Stimulated activated naive CD8-positive, alpha-beta T cell treated with anti-CD3 and anti-CD28 coated beads, Interleukin-15, amount 100 ng/mL, for 72 hours (primary cell): ENCODE measurements around the gene ARMH2.
A peak's percentile ranks its signal among the peaks of the same experiment; 100 is the strongest.

Experiments used
- ATAC-seq: fragments of 150-1000 bp; cut with Tn5 transposase; 2 replicates; pipeline ENCODE4 v1.10.0; 2021; ENCODE audit warnings: mild to moderate bottlenecking, moderate library complexity
- DNase-seq, 2 donors: peaks; one replicate each; pipeline ENCODE4 v3.0.0; 2021 to 2022
- H3K27ac Mint-ChIP-seq, 2 donors: one replicate each; pipeline ENCODE4 v1.8.0; 2022; ENCODE audit warnings: mild to moderate bottlenecking in 2 of 2, mixed read lengths in 2 of 2, moderate library complexity in 2 of 2
- H3K27me3 Mint-ChIP-seq: one replicate; pipeline ENCODE4 v1.8.0; 2022; ENCODE audit warnings: mixed read lengths
- H3K4me1 Mint-ChIP-seq: one replicate; pipeline ENCODE4 v1.8.0; 2022; ENCODE audit warnings: mild to moderate bottlenecking, mixed read lengths
- H3K4me3 Mint-ChIP-seq, 2 donors: one replicate each; pipeline ENCODE4 v1.8.0; 2022; ENCODE audit warnings: mild to moderate bottlenecking in 2 of 2, mixed read lengths in 2 of 2, moderate library complexity in 1 of 2
- H3K9me3 Mint-ChIP-seq, 2 donors: one replicate each; pipeline ENCODE4 v1.8.0; 2022; ENCODE audit warnings: mixed read lengths in 2 of 2

The ARMH2 gene

DNA sequence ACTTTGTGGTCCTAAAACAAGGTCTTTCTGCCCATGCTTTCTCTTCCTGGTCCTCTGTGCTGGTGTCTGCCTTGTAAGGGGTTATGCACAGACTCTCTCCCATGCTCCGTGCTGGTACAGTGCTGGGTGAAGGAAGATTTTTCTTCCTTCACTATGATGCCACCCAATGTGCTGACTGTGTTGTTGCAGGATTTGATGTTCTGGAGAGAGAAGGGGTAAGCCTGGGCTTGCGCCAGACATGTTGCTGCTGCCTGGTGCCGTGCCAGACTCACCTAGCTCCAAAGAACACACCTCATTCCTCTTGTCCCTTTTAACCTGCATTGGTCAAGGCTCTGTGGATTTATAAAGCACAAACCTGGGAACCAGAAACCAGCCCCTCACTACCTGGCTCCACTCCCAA is 28.4 kb upstream of the ARMH2 start:
- H3K4me3 Mint-ChIP-seq = no peak overlapping the region
- H3K27ac Mint-ChIP-seq = peak overlapping the region; percentile 49 to 69
- H3K9me3 Mint-ChIP-seq = no peaks in the 10 kb centered on the region
- peaks cover 9% of the 10 kb centered on the region for H3K4me1 Mint-ChIP-seq
- DNase-seq = no peak
- no peak for ATAC-seq
- H3K27me3 Mint-ChIP-seq = no peaks in the 10 kb centered on the region

- Mint-ChIP-seq H3K4me3 (no peak overlapping the region), H3K9me3 (no peaks in the 10 kb centered on the region), H3K27ac (peak overlapping the region in 1 of 2 donors; percentile 54), H3K4me1 (peaks cover 14% of the 10 kb centered on the region), H3K27me3 (no peaks in the 10 kb centered on the region)
- ATAC-seq = no peak
- no peak for DNase-seq
These were observed 26.5 kb upstream of the ARMH2 start for GRCh38 chr6:24825130-24825630.

- Mint-ChIP-seq H3K27ac (no peak overlapping the region), H3K4me1 (peaks cover 14% of the 10 kb centered on the region), H3K4me3 (no peak overlapping the region), H3K27me3 (no peaks in the 10 kb centered on the region), H3K9me3 (no peaks in the 10 kb centered on the region)
- no peak for DNase-seq
- ATAC-seq = no peak
These were observed 25.6 kb upstream of the ARMH2 start for GRCh38 chr6:24824142-24824938.

GRCh38 chr6:24823185-24823584 is 24.5 kb upstream of the ARMH2 start:
- Mint-ChIP-seq H3K9me3 (no peaks in the 10 kb centered on the region), H3K27me3 (no peaks in the 10 kb centered on the region), H3K4me3 (no peak overlapping the region), H3K27ac (peak overlapping the region in 1 of 2 donors; percentile 33), H3K4me1 (peaks cover 14% of the 10 kb centered on the region)
- DNase-seq (no peak), ATAC-seq (no peak)

DNA sequence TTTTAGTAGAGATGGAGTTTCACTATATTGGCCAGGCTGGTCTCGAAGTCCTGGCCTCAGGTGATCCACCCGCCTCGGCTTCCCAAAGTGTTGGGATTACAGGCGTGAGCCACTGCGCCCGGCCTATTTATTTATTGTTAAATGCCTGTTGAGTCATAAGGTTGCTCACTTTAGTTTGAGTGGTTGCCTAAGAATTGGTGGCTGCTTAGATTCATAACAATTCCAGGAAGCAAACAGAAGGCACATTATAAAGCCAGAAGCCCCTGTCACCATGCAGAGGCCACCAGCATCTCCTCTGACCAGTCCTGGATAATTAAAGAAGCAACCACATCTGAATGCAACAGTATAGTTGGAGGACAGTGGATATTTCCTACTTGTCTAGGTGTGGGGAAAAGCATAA is 24.0 kb upstream of the ARMH2 start:
- H3K4me1 Mint-ChIP-seq = peaks cover 14% of the 10 kb centered on the region
- ATAC-seq (no peak), DNase-seq (no peak)
- no peak overlapping the region for H3K4me3 Mint-ChIP-seq
- no peaks in the 10 kb centered on the region for H3K9me3 Mint-ChIP-seq
- H3K27ac Mint-ChIP-seq = no peak overlapping the region
- H3K27me3 Mint-ChIP-seq = no peaks in the 10 kb centered on the region

DNA sequence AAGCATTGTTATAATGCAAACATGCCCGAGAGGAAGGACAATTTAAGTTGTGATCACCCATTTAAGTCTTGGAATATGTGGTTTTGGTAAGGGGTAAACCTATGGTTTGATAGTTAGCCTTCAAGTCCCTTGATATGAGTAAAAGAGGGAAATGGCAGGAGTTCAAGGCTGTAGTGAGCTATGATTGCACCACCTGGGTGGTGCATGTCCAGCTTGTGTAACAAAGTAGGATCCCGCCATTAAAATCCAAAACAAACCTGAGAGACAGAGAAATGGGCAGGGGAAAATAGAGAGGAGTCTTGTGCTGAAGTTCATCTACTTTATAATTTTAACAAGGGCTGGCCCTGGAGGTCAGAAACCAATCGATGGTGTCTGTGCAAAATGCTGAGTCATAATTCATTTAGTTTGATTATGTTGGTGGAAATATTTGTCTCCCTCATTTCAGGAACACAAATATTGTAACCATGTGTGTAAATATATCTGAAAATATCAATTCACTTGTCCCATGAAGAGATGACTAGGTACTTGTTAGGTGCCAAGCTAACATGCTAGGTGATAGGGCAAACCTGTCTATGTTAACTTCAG is 23.2 kb upstream of the ARMH2 start:
- ATAC-seq = no peak
- no peak overlapping the region for H3K4me3 Mint-ChIP-seq
- no peak for DNase-seq
- H3K27me3 Mint-ChIP-seq = no peaks in the 10 kb centered on the region
- H3K9me3 Mint-ChIP-seq = no peaks in the 10 kb centered on the region
- H3K27ac Mint-ChIP-seq = peak overlapping the region in 1 of 2 donors; percentile 88
- H3K4me1 Mint-ChIP-seq = peaks cover 8% of the 10 kb centered on the region

DNA sequence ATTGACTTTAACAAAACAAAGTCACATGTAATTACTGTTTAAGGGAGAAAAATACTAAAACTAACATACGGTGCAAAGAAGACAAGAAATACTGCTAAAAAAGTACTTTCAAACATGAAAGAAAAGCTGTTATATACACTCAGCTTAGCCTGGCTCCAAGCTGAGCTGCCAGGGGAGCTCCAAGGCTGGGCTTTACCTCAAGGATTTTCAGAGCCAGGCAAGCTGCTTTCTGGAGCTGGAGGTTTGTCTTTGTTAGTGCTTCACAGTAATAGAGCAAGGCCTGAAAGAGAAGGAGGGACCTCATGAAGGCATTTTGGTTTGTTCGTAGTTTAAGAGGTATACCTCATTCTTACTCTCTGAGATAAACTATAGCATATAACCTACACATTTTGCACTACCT is 19.6 kb upstream of the ARMH2 start:
- Mint-ChIP-seq H3K27me3 (no peaks in the 10 kb centered on the region), H3K27ac (peak overlapping the region in 1 of 2 donors; percentile 25), H3K9me3 (no peaks in the 10 kb centered on the region), H3K4me3 (no peak overlapping the region), H3K4me1 (peaks cover 8% of the 10 kb centered on the region)
- ATAC-seq (no peak), DNase-seq (no peak)

DNA sequence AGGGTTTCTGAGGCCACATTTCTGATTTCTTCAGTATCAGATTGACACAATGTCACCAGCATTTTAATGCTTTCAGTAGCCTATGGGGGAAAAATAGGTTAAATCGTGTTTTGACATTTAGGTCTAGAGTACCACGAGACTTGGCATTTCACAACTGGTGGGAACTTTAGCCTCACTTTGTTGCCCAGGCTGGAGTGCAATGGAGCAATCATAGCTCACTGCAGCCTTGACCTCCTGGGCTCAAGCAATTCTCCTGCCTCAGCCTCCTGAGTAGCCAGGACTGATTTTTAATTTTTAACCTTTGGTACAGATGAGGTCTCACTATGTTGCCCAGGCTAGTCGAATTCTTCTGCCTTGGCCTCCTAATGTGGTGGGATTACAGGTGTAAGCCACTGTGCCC is 11.0 kb upstream of the ARMH2 start:
- Mint-ChIP-seq H3K4me1 (no peaks in the 10 kb centered on the region), H3K9me3 (no peaks in the 10 kb centered on the region), H3K4me3 (no peak overlapping the region), H3K27me3 (no peaks in the 10 kb centered on the region), H3K27ac (peak overlapping the region in 1 of 2 donors; percentile 27)
- DNase-seq (no peak), ATAC-seq (no peak)

DNA sequence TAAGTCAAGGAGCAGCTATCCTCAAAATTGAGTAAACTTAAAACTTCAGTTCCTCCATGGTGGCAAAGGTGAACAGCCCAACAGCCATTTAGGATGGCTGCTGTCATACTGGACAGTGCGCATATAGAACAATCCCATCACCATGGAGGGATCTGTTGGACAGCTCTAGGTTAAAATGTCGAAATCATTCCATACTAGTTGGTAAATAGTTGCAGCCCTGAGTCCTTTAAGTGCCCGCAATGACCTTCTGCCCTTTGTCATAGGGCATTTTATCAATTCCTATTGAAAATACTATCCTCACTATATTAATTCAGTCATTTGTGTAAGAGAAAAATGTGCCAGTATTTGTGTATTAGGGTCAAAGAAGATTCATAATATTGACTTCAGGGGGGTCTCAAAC is 8.9 kb upstream of the ARMH2 start:
- no peaks in the 10 kb centered on the region for H3K9me3 Mint-ChIP-seq
- H3K4me3 Mint-ChIP-seq = no peak overlapping the region
- ATAC-seq (no peak), DNase-seq (no peak)
- no peaks in the 10 kb centered on the region for H3K27me3 Mint-ChIP-seq
- no peaks in the 10 kb centered on the region for H3K4me1 Mint-ChIP-seq
- peak overlapping the region in 1 of 2 donors; percentile 58 for H3K27ac Mint-ChIP-seq

- no peak for ATAC-seq
- DNase-seq = no peak
- Mint-ChIP-seq H3K27ac (peak overlapping the region in 1 of 2 donors; percentile 35), H3K4me1 (peaks cover 6% of the 10 kb centered on the region), H3K4me3 (no peak overlapping the region), H3K27me3 (no peaks in the 10 kb centered on the region), H3K9me3 (no peaks in the 10 kb centered on the region)
These were observed 3.7 kb upstream of the ARMH2 start for GRCh38 chr6:24802271-24803059.

GRCh38 chr6:24799541-24799915 is 811 bp upstream of the ARMH2 start:
- H3K27ac Mint-ChIP-seq = peak overlapping the region in 1 of 2 donors; percentile 28

GRCh38 chr6:24797596-24798216 is 1.0 kb downstream of the ARMH2 start:
- no peak for DNase-seq
- Mint-ChIP-seq H3K4me3 (no peak overlapping the region), H3K27ac (no peak overlapping the region), H3K4me1 (peaks cover 17% of the 10 kb centered on the region), H3K27me3 (no peaks in the 10 kb centered on the region), H3K9me3 (no peaks in the 10 kb centered on the region)
- no peak for ATAC-seq

More at GRCh38 chr6:24799541-24799915, 811 bp upstream of the ARMH2 start:
- DNase-seq (no peak), ATAC-seq (no peak)
- Mint-ChIP-seq H3K9me3 (no peaks in the 10 kb centered on the region), H3K27me3 (no peaks in the 10 kb centered on the region), H3K4me3 (no peak overlapping the region), H3K4me1 (peaks cover 17% of the 10 kb centered on the region)

DNA sequence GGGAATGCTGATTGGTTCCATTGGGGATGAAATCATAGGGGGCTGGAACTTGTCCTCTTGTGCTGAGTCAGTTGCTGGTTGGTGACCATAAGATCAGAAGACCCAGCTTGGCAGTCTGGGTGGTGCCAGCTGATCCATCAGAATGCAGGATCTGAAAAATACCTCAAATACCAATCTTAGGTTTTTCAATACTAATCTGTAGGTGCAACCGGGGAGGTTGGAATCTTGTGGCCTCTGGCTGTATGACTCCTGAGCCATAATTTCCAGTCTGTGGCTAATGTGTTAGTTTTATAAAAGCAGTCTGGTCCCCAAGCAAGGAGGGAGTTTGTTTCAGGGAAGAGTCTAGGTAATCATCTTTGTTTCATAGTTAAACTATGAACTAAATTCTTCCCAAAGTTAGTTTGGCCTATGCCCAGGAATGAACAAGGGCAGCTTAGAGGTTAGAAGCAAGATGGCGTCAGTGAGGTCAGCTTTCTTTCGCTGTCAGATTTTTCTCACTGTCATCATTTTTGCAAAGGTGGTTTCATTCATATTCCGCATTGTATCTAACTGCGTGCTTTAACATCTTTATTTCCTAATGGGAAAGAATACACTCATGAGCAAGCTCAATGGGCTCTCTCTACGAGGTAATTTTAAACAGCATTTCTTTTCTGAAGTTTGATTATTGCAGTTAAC is 2.0 kb downstream of the ARMH2 start:
- ATAC-seq = peak; percentile 58
- DNase-seq = no peak
- Mint-ChIP-seq H3K27me3 (no peaks in the 10 kb centered on the region), H3K4me1 (peaks cover 17% of the 10 kb centered on the region), H3K9me3 (no peaks in the 10 kb centered on the region), H3K27ac (no peak overlapping the region), H3K4me3 (peak overlapping the region in 1 of 2 donors; percentile 2)

DNA sequence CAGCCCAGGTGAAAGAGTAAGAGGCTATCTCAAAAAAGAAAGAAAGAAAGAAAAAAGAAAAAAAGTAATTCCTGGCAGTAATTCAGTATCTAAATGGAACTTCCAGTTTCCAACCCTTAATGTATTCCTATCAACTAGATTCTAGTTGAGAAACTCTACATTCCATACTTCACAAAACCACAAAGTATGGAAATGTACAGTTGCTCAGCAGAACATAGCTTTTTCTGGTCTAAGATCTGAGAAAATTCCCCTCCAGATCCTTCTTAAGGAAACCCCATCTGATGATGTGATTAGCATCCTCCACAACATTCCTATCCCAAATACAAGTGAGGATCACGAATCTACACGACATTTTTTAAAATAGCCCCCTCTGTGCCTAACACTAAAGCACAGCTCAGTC is 3.6 kb downstream of the ARMH2 start:
- no peak for DNase-seq
- Mint-ChIP-seq H3K27me3 (no peaks in the 10 kb centered on the region), H3K27ac (no peak overlapping the region), H3K4me1 (peaks cover 17% of the 10 kb centered on the region), H3K9me3 (no peaks in the 10 kb centered on the region), H3K4me3 (no peak overlapping the region)
- no peak for ATAC-seq

DNA sequence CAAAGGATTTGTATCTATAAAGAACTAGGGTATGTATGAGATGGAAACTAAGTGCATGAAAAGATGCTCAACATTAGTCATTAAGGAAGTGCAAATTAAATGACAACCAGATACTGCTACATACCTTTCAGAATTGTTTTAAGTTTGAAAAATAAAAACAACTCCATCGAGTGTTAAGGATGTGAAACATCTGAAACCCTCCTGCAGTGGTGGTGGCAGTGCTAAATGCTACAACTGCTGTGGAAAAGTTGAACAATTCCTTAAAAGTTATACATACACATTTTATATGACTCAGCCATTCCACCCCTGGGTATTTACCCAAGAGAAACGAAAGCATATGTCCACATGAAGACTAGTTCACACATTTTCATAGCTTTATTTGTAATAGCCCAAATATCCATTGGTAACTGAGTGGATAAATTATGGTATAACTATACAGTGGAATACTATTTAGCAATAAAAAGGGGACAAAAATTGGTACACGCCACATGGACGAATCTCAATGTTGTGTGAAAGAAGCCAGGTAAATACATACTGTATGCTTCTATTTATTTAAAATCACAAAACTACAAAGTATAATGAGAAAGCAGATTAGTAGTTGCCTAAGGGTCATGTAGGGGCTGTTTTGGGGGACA is 10.6 kb downstream of the ARMH2 start:
- no peak for DNase-seq
- Mint-ChIP-seq H3K9me3 (no peaks in the 10 kb centered on the region), H3K4me3 (no peak overlapping the region), H3K27ac (no peak overlapping the region), H3K4me1 (peaks cover 20% of the 10 kb centered on the region), H3K27me3 (no peaks in the 10 kb centered on the region)
- ATAC-seq = peak; percentile 68
